GM18499 (cell line): ENCODE results near the gene NINJ2.

Experiments used
- ATAC-seq: cut with Tn5 transposase; IDR thresholded peaks from one replicate; pipeline ENCODE4 v1.9.1; 2021; ENCODE audit warnings: moderate number of reproducible peaks; ENCODE audit not compliant: insufficient read depth, unreplicated experiment

The NINJ2 gene

DNA sequence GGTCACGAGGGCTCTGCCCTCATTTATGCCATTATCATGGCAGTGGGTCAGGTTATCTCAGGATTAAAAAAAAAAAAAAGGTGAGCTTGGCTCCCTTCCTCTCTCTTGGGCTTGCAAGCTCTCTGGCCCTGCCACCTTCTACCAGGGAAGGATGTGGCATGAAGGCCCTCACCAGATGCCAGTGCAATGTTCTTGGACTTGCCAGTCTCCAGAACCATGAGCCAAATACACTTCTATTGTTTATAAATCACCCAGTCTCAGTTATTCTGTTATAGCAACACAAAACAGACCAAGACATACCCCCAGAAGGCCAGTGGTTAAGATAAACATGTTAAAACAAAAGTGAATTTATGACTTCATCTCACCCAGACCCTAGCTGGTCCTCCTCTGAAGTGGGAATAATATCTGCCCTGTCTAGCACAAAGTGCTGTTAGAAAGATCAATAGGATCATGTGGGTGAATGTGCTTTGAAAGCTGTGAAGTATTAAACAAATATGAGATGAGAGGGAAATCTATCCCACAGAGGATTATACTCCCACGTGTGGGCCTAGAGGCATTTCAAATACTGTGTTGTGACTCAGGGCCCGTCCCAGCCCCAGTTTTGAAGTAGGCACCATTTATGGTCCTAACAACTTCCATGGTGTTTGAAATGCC, 88.6 kb downstream of the NINJ2 start:
- ATAC-seq = no peak

DNA sequence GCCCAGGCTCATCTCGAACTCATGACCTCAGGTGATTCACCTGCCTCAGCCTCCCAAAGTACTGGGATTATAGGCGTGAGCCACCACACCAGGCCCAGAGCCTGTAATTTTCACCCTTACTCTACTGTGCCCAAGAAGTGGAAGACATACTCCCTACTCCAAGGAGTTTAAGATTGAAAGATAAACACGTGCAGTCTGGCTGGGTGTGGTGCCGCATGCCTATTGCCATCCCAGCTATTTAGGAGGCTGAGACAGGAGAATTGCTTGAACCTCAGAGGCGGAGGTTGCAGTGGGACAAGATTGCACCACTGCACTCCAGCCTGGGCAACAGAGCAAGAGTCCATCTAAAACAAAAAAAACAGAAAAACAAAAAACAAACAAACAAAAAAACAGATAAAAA, 90.0 kb downstream of the NINJ2 start:
- no peak for ATAC-seq

DNA sequence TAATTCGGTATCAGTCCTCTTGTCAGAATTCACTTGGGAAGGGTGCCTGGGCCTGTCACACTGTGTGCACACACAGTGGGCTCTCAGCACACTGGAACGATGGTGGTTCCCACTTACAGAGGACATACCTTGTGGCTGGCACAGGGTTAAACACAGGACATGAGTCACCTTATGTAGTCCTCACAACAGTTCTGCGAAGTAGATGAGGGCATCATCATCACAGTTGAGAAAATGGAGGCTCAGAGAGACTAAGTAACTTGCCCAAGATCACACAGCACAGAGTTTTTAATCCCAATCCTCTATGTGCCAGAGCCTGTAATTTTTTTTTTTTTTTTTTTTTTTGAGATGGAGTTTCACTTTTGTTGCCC, 90.7 kb downstream of the NINJ2 start:
- no peak for ATAC-seq

DNA sequence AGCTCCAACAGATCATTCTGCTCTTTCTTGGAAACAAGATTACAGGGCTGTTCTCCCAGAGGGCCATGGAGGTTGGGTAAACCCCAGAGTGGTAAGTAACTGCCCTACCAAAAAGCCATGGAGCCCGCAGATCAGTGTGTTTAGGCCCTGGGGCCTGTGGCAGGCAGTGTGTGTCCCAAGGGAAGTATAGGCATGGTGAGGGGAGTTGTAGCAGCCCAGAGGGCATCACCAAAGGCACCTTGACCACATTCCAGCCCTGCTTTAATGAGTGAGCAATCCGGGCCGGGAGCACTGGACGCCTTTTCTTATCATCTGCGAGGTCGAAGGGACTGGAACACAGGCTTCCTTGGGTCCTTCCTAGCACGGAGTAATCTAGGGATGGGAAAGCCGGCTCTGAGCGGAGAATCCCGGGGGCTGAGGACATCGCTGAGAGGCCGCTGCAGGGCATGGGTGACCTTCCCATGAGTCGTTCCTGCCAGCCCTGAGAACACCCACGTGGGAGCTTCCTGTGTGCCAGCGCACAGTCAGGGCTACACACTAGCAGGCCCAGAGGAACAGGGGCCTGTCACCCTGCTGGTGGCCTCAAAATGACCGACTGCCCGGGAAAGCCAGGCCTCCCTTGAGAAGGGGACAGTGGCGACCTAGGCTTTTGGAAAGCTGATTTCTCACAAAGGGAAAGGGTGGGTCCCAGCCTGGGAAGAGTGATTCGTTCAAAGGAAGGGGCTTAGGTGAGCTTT, 91.3 kb downstream of the NINJ2 start:
- ATAC-seq = no peak

DNA sequence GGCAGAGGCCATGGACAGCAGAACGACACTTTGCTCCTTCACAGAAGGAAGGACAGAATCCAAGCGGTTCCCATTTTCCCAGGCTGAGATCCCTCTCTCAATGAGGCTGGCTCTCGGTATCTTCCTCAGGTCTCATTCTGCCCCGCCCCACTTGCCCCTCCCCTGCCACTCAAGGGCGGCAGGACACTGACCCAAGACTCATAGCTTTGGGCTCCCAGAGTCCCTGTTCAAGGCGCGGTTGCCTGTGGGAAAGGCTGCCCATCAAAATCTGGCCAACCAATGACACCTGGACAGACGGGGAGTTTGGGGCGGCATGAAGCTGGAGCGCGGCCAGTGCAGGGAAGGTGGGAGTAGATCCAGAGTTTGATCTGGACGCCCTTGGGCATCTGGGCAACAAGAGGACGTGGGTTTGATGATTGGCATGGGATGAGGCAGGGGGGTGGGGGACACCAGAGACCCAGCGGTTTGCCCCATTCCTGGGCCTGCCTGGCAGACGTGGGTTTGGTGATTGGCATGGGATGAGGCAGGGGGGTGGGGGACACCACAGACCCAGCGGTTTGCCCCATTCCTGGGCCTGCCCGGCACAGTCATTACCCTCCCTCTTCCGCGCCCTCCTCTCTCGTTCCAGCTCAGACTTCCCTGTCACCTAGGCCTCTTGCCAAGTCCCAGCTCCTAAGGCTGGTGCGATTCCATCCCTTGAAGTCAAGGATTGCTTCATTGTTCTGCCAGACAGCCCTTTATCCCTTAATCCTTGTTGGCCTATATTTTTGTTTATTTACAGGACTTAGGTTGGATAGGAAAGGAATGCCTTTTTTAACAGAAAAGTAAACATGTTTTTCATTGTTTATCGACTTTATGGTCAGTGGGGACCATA, 92.1 kb downstream of the NINJ2 start:
- ATAC-seq = no peak

DNA sequence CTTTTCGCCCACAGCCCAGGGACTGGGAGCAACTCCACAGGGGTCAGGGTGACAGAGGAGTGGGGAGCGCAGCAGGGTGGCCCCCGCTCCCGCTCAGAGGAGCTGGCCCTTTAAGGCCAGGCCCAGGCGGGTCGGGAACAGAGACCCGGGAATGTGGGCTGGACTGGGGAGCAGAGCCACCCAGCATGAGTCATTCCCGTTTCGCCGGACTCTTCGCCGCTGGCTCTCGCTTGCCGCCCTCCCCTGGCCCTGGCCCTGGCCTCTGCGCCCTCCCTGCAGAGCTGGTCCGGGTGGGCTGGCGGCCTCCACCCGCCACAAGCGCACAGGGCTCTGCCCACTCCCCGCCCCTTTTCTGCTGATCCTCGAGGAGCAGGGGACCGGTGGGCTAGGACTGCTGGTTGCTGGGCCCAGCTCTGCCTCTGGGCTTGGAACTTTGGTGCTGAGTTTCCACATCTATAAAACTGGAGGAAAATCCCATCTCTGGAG, 92.8 kb downstream of the NINJ2 start:
- no peak for ATAC-seq

DNA sequence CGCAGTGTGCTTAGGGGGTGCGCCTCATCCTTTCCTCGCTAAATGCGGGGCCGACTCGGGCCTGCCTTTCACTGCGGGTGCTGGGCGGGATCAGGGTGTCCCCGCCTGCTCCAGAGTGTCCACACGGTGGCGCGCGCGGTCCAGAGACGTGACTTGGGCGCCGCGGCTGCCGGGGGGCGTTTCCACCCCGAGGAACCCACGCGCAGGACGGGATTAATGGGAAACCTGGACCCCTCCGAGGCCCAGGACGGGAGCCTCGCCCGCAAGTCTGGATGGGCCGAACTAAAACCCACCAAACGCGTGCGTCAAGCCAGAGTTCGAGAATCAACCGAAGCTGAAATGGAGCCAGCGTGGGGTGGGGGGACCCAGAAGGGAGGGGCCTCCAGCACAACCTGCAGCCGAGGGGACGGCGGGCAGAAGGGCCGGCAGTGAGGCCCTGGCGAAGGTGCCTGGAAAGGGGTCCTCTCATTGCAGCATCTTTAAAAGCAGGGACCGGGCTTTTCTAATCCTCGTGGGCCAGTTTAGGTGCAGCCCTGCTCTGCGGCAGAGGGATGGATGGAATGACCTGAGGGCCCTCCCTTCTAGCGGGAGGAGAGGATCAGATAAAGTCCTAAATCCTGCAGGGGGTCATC, 93.3 kb downstream of the NINJ2 start:
- no peak for ATAC-seq

DNA sequence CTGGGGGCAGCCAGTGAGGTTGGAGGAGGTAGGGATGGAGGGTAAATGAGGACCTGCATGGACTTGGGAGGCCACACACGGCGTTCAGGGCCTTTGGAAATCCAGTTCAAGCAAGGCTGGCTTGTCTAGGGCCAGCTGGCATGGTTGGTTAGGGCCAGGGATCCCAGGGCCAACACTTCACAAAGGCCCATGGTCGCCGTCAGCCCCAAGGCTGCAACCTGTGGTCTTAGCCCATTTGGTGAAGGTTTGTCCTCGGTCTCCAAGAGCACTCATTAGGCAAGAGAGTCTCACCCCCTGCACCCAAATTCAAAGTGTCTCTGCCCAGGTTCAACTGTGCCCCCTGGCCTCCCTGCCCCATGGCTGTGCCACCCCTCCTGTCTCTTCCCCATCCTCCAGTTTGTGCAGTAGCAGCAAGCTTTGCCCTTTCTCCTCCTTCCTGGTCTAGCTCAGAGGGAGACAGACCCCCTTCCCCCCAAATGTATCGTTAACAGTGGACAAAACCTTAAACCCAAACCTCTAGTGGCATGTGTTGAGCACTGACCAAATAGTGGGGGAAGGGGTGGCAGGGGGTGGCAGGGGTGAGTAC, 94.1 kb downstream of the NINJ2 start:
- ATAC-seq = no peak

DNA sequence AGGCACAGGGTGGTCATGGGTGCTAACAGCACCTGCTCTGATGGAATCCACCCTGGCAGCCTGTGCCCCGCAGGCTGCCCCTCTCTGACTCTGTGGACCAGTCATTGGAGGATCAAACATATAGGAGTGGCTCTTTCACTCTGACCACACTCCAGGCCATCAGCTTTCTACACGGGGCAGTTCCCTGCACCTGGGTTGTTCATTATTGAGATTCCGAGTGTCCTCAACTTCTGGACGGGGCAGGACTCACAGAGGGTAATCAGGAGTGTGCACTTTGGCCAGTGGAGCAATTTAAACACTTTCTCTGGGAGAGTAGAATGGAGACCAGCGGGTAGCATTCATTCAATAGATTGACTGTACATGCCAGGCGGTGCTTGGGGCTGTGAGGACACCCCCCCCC, 94.8 kb downstream of the NINJ2 start:
- ATAC-seq = no peak

DNA sequence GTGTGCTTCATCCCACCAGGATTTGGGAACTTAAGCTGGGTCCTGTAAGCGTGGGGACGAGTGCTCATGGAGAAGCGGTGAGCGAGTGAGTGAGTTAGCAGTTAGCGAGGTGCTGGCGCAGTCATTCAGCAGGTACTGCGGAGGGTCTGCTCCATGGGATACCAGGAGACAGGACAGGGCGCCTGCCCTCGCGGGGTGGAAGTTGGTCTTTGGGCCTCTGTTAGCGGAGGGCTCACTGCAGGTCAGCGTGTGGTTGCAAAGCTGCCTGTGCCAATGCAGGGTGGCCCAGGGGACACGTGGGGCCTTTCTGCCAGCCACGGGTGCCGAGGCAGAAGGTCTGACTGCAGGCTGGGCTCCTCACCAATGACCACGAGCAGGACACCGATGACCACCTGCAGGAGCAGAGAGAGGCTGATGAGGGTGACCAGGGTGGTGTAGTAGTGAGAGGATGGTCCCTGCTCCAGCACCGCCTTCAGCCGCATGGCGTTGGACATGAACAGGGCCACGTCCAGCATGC, 97.6 kb downstream of the NINJ2 start:
- ATAC-seq = no peak

DNA sequence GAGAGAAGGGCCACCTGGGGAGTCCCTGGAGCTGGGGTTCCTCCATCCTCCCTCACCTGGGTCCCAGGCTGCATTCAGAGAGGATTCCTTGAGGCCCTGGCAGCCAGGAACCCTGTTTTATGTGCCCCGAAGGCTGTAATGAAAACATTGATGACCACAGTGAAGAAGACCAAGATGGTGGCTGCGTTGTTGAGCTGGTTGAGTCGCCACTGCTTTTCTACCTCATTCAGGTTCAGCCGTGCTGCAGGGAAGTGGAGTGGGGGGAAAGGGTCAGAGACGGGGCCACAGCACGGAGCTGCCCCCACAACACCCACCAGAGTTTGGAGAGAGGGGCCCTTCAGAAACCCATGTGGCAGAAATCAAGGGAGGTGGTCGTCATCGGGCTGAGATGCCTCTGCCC, 98.1 kb downstream of the NINJ2 start:
- ATAC-seq = no peak

DNA sequence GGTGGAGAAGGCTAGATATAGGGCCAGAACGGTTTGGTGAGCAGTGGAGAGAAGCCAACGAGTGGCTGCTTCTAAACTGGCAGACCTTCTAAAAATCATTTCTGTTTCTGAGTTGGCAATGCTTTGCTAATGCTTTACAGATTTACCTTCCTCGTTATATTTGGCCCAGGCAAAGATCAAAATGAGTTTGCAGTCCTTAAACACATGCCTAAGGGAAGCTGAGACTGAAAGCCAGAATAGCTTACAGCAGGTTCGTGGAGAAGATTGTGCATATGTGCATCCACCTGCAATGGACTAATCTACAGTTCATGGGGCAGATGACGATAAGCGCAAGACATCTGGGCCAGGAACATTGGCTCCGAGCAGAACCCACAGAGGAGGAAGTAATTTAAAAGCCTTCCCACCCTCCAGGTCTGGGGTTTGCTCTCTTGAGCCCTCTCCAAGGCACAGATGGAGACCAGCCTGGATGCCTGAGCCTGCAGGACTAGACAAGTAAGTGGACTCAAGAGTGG, 99.4 kb downstream of the NINJ2 start:
- no peak for ATAC-seq

DNA sequence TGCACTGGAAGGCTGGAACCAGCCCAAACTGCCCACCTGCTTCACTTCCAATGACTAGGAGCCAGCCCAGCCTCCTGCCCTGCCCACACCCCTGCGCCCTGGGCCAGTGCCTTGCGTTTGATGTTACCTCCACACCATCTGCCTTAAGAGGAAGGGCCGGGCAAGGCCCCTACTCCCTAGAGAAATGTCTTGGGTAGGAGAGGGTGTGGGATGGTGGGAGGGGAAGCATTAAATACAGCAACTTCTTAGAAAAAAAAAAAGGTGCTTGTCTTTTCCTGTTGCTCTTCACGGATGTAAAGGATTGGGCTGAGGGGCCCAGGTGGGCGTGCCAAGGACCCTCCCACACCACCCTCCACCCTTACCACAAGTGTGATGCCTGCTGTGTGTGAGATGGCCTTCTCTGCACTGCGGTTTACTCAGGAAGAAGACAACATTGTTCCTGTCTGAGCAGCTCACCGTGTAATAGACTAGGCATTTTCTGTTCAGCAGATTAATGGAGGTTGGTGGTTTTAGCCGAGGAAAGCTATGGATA, 99.9 kb downstream of the NINJ2 start:
- ATAC-seq = no peak

DNA sequence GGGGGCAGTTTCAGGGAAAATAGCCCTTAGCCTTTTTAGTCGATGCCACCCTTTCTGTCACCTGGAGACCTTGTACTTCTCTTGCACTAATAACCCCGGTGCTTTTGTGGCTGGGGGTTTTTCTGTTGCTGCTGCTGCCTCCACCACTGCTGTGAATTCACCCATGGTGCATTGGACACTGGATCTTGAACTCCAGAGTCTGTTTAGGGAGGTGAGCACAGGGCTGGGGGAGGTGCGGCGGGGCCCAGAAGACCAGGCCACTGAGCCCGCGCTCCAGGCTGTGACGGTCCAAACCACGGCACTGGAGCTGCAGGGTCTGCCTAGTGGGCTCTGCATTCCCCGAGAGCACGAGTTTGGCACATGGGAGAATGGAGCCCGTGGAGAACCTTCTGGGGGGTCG, 100.6 kb downstream of the NINJ2 start:
- no peak for ATAC-seq

DNA sequence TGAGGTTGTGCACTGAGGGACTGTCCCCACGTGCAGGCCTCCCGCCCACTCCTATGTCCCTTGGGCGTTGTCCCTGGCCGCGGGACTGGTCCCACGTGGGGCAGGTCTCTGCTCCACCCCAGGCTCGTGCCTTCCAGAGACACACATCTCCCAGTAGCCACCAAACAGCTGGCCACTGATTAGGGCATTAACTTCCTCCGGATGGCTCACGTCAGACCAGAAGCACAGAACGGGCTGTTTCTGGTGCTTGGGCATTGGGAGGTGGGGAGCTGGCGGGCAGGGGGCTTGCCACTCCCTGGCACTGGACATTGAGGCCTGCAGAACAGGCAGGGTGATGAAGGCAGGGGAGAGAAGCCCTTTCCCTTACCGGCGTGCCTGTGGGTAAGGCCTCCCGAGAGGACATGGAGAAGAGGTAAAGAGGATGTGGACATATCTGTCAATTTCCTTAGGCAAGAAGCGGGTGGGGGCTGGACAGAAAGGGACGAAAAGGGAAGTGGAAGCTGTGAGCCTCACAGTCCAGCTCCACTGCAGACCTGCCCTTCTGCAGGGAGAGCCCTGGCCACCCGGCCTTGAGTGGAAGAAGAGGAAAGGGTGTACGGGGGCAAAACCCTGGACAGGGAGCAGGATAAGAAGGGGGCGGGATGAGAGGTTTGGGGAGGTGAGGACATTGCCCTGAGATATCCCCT, 101.2 kb downstream of the NINJ2 start:
- no peak for ATAC-seq

DNA sequence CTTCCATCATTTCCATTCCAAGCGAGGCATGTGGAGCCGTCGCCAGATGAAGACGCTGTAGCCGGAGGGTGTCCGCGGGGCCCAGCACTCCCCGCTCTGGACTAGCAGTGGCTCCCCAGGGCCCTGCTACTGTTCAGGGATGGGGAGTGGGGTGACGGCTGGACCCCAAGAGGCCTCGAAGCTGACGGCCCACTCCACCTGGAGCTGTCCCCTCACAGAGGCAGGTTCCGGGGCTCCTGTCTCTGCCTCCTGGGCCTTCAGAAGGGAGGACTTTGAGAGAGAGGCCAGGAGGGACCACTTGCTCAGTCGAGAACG, 101.9 kb downstream of the NINJ2 start:
- ATAC-seq = no peak

DNA sequence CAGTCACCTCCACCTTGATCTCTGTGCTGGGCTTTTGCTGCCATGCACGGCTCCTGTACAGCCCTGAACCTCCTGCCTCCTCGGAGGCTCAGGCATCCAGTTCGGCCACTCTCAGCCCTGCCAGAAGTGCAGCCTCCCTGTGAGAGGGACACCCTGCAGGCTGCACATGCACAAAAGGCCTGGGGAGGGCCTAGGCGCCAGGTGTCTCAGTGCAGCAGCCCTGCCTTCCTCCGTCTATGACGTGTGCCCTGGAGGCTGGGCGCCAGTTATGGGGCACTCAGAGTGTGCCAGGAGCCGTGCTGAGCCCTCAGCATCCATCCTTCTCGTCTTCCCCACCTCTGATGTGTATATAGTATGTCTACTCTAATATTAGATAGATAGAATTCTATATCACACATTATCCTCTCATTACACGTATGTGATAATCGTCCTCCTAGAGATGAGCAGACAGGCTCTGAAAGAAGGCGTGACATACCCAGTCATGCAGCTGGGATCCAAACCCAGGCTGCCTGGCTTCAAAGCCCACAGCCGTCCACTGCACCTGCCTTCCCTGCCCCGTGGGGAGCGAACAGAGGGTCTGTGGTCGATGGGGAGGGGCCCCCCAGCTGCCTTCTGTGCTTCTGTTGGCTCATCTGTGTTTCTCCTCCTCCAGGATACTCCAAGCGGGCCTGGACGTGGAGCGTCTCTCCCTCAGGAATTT, 102.4 kb downstream of the NINJ2 start:
- no peak for ATAC-seq

DNA sequence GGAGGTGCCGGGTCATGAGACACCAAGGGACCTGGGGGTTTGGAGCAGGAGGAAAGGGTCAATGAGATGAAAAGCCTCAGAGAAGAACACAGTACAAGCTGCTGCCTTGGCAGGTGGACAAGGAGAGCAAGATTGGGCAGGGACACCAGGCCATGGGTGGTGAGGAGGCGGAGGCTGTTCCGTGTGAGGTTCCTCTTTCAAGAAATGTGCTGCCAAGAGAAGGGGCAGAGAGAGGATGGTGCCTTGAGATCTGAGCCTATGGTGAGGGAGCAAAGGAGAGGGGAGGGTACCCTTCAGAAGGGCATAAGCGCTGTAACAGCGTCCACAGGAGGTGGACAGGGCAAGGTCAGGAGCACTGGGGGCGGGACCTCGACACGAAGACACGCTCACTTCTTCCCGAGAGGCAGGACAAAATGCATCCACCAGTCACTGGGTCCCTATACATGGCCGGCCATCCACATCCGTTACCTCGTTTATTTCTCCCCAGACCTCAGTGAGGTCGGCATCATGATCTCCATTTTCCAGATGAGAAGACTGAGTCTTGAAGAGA, 103.3 kb downstream of the NINJ2 start:
- no peak for ATAC-seq
